Activated CD8-positive, alpha-beta memory T cell treated with anti-CD3 and anti-CD28 coated beads for 36 hours (primary cell): ENCODE results near the gene CLASP2. TPM values are rescaled to one million over a fixed set of nuclear protein-coding genes. Genes with fewer than 3 reads are reported as not detected.

ENCODE experiments used
- CTCF ChIA-PET: fragments of 350-600 bp; sonication (Branson Sonifier 250); formaldehyde crosslinking; loops from one replicate; lab custom pipeline; 2021; ENCODE audit warnings: antibody characterized with exemption; lab: Charles Lee
- POLR2A ChIA-PET: fragments of 350-600 bp; sonication (Branson Sonifier 250); formaldehyde crosslinking; loops from one replicate; lab custom pipeline; 2021; ENCODE audit warnings: antibody characterized with exemption; lab: Charles Lee
- total RNA-seq, 2 experiments: library from RNA; stranded (reverse); gene quantifications; one replicate each; pipeline ENCODE4 v1.2.3, GENCODE V29; 2021

The CLASP2 gene
- total RNA-seq, 2 experiments from 2014 or later, result 39.0 to 45.5 TPM

DNA sequence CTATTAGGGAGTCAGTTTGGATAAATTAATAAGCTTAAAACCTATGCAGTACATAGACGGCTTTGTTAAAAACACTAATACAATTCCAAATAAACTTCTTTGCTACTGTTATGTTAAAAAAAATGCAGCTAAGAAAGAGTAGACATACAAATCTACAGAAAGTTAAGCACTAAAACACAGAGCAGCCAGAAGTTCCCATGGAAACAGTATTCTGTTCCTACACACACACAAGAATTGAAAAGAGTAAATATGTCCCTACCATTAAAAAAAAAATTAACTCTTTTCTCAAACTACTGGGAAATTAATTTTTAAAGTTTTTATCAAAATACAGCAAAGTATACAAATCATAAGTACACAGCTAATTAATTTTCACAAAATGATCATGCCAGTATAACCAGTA, 71.6 kb downstream of the CLASP2 start:
- ChIA-PET POLR2A (interaction anchor here (0.9 kb wide), 1 partner anchor 141 kb away, joined by 3 read pairs; no protein-coding TSS in a partner anchor), CTCF (interaction anchor here (1.4 to 1.6 kb wide), 2 partner anchors 9 to 141 kb away, joined by 5 to 6 read pairs; no protein-coding TSS in a partner anchor)

DNA sequence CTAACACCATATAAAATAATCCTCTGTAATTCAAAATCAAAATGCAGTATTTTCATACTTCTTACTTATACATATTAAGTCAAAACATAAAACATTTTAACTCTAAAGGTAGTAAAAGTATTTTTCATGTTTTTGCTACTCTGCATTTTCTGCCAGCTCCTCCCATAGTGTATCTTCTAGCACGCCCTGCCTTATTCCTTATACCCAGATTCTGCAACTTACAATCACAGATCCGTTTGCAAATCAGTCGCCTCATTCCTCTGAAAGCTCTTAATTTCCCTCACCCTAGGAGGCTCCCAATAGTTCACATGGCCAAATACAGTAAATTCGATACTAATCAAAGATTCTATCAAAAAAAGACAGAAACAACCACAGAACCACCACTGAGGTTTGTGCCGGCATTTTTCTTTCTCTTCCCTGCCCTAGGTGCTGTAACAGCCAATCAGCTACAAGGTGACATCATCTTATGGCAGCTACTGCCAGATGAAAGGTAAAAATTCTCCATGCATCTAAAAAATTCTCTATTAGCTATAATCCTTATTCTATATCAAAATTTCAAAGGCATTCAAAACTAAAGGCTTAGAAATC, 72.9 kb downstream of the CLASP2 start:
- POLR2A ChIA-PET, result interaction anchor here (1.1 kb wide), 1 partner anchor 142 kb away, joined by 3 read pairs; no protein-coding TSS in a partner anchor
- CTCF ChIA-PET, result interaction anchor here (0.6 to 1.6 kb wide), 4 partner anchors 8 to 142 kb away, joined by 3 to 5 read pairs (median 4); no protein-coding TSS in a partner anchor

DNA sequence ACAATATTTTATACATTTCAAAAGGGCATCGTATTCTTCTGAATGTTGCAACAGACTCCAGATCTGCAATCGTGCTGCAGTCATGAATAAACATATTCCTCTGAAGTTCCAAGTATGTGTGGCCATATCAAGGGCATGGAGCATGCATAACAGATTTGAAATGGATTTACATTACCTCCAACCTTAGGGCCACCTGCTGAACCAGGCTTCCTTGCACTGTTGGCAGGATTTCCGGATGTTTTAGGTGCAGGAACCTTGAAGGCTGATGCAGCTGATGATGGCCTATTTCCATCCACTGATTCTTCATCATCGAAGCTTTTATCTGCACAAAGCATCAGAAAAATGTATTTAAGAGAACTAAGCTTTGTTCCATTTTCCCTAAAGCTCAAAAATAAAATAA, 73.5 kb downstream of the CLASP2 start:
- POLR2A ChIA-PET, result interaction anchor here (1.1 kb wide), 1 partner anchor 142 kb away, joined by 3 read pairs; no protein-coding TSS in a partner anchor
- CTCF ChIA-PET, result interaction anchor here (1.0 to 1.1 kb wide), 2 partner anchors 129 to 143 kb away, joined by 3 to 4 read pairs; no protein-coding TSS in a partner anchor

DNA sequence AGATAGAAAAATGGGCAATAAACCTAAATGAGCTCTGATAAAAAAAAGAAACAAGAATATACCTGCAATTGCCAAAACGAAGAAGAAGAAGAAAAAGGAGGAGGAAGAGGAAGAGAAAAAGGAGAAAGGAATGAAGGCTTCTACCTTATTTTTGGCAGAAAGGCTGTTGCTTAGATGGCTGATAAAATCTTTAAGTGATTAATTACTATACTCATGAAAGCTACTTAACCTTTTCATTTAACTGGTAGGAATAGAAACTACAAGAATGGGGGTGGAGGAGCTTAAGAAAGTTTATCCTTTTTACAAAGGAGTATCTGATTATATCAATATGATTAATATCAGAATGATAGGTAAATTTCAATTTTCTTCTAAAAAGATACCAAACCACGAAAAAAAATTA, 75.2 kb downstream of the CLASP2 start:
- POLR2A ChIA-PET, result no interaction called here
- CTCF ChIA-PET, result no interaction called here

DNA sequence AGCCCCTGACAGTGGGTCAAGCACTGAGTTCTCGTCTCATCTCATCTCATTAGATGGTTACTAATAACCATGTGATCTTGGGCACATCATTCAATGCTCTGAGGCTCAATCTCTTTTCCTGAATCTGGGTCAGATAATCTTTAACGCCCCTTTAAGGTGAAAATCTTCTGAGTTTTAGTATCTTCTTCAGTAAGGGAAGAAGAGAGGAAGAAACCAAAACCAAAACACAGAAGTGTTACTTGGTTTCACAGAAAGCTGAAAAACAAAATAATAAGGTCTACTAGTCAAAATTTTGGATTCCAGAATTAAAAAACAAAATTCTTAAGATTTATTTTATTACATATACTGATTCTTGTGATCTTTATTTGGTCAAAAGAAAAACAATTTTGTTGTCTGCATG, 78.2 kb downstream of the CLASP2 start:
- POLR2A ChIA-PET, result no interaction called here
- CTCF ChIA-PET, result no interaction called here

DNA sequence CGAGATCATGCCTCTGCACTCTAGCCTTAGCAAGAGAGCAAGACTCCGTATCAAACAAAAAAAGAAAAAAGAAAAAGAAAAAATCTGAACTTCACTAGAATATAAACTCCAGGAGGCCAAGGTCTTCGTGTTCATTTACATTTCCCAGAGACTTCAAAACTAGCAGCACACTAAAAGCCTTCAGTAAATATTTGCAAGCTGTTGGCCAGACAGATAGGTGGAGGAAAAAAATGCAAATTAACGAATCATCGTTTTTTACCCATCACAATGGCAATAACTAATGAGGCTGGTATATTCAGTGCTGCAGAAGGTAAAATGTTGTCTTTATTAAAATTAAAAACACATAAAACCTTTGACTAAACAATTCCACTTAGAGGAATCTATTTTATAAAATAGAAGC, 80.6 kb downstream of the CLASP2 start:
- ChIA-PET POLR2A (no interaction called here), CTCF (interaction anchor here (0.6 to 2.4 kb wide), 4 partner anchors 8 to 227 kb away, joined by 3 to 13 read pairs (median 4); partner anchors contain the start of gene CLASP2)

DNA sequence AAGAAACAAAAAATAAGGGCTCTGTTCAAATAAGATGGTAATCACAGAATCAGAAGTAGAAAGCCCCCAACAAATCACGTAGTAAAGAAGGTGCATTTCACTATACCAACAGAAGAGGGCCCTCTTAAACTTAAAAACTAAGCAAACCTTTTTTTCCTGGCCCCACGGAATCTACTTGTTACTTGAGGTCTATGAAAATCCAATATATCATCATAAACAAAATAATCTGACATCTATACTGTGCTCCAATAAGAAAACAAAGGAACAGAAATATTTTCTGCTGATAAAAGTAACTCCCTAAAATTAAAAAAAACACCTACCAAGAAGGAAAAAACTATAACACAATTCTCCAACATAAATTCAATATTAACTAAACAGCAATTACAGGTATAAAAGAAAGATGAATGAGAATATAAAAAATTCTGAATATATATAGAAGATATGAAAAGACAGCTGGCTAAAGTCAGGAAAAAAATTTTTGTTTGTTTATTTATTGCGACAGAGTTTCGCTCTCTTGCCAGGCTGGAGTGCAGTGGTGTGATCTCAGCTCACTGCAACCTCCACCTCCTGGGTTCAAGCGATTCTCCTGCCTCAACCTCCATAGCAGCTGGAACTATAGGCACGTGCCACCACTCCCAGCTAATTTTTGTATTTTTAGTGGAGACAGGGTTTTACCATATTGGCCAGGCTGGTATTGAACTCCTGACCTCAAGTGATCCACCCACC, 81.8 kb downstream of the CLASP2 start:
- ChIA-PET POLR2A (no interaction called here), CTCF (interaction anchor here (1.1 to 2.4 kb wide), 3 partner anchors 10 to 151 kb away, joined by 3 to 13 read pairs (median 5); partner anchors contain the start of gene CLASP2)

DNA sequence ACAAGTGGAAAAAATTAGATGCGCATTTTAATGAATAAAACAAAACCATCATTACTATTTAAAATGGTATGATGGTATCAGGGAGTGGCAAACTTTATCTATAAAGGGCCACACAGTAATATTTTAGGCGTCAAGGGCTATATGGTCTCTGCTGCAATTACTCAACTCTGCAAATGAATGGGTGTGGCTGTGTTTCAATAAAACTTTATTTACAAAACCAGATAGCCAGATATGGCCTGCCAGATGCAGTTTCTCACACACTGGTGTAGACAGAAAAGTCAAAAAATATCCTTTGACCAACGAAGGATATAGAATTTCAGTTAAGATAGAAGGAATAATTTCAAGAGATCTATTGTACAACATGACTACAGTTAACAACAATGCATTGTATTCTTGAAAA, 83.8 kb downstream of the CLASP2 start:
- CTCF ChIA-PET, result interaction anchor here (1.6 kb wide), 1 partner anchor 153 kb away, joined by 5 read pairs; no protein-coding TSS in a partner anchor
- POLR2A ChIA-PET, result no interaction called here

DNA sequence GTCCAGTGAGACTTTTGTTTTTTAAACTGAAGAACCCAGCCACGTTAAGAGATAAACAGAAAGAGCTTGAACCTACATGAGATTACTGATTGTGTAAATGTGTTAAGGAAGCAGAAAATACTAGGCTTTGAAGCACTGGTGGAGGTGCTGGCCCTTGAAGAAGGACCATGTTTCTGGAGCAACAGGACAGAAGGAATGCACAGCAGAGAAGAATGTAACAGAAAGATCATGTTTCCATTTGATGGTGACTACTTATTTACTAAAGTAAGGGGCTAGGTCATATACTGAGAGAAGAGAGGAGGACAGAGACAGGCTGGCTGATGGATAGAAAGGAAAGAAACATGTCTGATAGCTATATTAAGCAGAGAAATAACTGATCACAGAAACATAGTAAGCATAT, 88.8 kb downstream of the CLASP2 start:
- ChIA-PET CTCF (no interaction called here), POLR2A (no interaction called here)

DNA sequence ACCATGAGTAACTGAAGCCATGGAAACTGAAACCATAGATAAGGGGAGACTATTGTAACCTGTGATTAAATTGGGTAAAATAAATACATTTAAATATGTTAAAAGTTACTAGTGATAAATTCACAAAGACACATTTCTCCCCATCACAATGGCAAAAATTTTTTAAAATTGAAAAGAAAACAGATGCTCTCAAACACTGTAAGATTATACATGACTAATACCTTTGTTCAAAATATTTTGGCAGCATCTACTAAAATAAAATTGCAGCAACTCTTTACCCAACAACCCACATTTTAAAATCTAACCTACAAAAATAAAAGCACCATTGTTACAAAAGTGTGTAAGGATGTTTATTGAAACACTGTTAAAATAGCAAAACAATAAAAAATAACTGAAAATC, 93.3 kb downstream of the CLASP2 start:
- ChIA-PET POLR2A (no interaction called here), CTCF (no interaction called here)

DNA sequence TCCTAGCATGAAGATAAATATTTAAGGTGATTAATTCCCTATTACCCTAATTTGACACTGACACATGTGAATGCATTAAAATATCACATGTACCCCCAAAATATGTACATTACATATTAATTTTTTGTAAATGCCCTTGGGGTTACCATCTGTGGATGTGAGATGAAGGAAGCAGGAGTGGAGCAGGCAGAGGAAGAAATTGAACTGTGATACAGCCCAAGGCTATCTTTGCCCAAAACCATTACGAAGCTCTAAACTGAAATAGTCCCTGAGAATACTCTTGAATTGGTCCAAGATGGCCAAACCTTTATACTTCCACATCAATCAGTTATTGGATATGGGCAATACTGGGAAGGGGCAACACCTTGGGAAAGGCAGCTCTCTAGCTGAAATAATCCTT, 105.0 kb downstream of the CLASP2 start:
- ChIA-PET CTCF (no interaction called here), POLR2A (no interaction called here)

DNA sequence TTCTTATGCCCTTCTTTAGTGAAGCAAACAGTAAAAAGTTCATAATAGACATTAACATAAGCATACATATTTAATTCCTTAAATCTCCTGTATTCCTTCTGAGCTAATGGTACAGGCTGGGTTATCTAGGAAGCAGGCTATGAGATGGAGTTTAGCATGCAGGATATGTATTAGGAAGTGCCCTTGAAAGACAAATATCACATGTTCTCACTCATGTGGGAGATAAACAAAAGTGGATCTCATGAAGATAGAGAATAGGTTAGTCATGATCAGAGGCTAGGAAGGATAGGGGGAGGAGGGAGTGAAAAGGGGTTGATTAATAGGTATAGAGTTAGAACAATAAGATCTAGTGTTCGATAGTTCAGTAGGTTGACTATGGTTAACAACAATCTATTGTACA, 105.4 kb downstream of the CLASP2 start:
- ChIA-PET POLR2A (no interaction called here), CTCF (no interaction called here)

DNA sequence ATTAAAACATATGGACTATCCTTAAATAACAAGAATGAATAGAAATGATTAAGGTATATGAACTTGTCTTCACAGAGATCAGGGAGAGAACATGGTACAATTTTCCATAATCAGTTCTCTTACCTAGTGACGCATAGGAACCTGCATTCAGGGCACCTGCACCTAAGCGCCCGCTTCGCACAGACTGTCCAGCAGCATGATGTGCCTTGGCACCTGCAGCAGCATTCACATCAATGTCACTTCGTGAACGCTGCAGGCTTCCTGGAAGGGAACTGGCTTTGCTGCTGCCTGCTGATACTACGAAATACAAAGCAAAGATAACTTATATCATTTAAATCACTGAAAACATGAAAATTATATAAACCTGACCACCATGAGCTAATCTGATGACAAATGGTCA, 115.2 kb downstream of the CLASP2 start:
- ChIA-PET POLR2A (no interaction called here), CTCF (no interaction called here)

DNA sequence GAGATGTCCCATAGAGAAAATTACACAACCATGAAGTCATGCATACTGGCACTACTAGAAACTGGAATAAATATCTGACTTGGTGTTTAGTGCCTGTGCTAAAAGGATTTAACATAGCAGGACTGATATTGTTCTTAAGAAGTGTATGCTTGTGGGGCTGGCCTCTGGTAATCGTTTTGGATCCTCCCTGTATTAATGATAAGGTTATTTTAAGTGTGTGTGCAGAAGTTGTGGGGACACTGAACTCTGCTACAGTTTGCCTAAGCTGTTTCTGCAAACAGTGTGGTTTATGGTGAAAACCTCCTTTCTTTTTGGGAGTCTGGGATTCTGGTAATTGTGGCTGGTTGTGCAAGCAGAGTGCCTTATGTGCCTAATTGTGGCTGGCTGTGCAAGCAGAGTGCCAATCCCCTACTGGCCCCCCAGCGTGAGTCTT, 120.8 kb downstream of the CLASP2 start:
- CTCF ChIA-PET, result no interaction called here
- POLR2A ChIA-PET, result interaction anchor here (0.6 kb wide), 2 partner anchors 174 to 467 kb away, joined by 4 to 10 read pairs; no protein-coding TSS in a partner anchor

DNA sequence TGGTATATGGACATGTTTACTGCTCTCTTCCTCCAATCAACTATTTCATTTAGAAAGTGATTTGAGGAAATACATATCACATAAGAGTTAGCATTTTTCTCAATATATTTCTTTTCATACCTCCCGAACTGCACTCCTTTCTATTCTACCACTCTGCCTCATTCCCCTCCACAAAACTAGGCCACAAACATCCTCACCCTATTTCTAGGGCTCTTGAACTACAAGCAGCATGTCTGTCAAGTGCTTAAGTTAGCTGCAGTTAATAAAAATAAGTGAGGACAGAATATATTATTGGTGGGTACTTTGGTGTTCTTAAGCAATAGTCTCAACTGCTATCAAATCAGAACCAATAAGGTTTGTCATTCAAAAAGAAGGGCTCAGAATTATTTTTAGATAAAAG, 125.1 kb downstream of the CLASP2 start:
- POLR2A ChIA-PET, result no interaction called here
- CTCF ChIA-PET, result no interaction called here

DNA sequence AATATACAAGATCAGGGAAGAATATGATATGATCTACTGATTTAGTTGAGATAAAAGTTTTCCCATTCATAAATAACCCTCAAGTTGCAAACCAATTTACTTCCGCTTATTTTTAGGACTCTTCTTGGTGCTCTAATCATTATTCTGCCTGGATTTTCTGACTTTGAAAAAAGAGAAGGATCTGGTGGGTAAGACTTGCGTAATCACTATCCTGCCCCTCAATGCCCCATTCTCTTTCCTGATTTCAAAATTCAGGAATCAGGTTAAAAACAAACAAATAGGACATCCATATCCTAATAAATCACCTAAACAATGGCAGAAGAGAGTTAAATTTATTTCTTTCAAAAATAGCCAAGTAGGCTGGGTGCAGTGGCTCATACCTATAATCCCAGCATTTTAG, 127.5 kb downstream of the CLASP2 start:
- CTCF ChIA-PET, result no interaction called here
- POLR2A ChIA-PET, result no interaction called here

DNA sequence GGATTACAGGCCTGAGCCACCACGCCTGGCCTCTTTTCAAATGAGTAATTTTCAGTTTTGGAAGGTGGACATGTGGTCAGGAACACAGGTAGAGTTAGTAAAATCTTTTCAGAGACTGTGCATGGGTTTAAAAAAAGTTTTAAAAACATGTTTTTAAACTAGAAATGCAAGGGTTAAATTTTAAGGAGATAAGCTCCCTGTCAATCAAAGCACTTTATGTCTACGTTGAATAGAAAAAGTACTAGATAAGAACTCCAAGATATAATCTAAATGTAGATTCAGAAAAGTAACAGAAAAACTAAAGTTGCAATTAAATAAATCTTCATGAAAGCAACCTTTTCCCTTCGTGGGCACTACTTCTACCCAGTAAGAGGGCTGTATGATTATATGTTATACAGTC, 131.7 kb downstream of the CLASP2 start:
- POLR2A ChIA-PET, result no interaction called here
- CTCF ChIA-PET, result no interaction called here

DNA sequence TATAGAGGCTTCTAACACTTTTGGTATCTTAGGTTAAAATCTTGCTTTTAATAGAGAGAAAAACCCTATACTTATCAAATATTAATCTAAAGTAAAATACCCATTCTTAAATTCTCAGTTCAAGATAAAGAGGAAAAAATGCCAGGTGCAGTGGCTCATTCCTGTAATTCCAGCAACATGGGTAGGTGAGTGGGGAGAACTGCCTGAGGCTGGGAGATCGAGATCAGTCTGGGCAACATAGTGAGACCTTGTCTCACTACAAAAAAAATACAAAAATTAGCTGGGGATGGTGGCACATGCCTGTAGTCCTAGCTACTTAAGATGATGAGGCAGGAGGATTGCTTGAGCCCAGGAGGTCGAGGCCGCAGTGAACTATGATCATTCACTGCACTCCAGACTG, 135.8 kb downstream of the CLASP2 start:
- ChIA-PET CTCF (no interaction called here), POLR2A (no interaction called here)

DNA sequence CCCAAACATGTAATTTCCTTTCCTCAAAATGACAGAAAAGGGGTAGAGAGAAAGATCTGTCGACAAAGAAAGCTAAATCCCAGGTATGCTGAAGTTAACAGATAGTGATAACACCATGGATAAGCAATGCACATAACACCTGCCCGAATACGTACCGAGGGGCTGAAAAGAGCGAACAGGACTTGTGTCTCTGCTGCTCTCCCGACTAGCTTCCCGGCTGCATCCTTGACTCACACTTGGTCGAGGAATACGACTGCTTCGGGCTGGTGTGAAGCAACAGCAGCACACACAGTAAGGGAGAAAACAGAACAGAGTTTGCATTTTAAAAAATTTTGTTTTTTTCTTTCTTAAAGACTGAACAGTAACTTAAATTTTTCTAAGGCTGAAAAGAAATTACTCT, 136.4 kb downstream of the CLASP2 start:
- ChIA-PET POLR2A (interaction anchor here (0.6 kb wide), 1 partner anchor 97 kb away, joined by 3 read pairs; no protein-coding TSS in a partner anchor), CTCF (no interaction called here)

DNA sequence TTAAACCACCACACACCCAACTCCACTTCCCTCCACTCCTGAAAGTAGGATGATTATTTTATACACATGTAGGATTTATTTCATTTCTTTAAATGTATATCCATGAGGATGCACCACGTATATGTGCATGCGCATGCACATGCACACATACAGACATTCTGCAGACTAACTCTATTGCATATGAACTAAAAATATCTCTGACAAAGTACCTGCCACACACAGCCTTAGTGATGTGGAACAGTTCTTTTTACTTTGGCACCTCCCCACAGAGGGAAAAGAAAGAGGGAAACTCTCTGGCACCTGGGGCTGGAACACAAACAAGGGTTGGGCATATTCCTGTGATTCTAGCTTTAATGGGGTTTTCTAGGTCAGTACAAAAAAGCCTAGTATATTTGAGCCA, 138.2 kb downstream of the CLASP2 start:
- ChIA-PET POLR2A (no interaction called here), CTCF (no interaction called here)

DNA sequence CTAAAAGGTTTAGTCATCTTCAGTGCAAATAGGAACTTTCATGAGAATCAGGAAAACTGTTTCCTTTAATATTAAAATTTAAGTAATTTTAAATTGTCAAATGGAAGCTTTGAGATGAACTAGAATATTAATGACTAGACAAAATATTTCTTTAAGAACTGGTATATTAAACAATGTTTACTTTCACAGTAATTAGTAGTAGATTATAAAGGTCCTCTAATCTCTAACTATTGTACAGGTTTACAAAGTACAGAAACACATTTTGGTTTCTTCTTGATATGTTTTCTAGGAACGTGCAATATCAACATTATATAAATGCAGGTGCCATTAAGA, 138.9 kb downstream of the CLASP2 start:
- ChIA-PET CTCF (no interaction called here), POLR2A (no interaction called here)
